Middle frontal gyrus (tissue), 1 donor: ENCODE results near the gene SNAI1.
"Not testable (repeated sequence)": the region's sequence is repeated elsewhere in the genome, so short reads cannot be mapped to it uniquely, and the experiment has no call there.

Experiments
- DNase-seq: peaks from one replicate; pipeline ENCODE4 v3.0.0-alpha.2; 2015; ENCODE audit warnings: low spot score; ENCODE audit errors: extremely low spot score

The SNAI1 gene

DNA sequence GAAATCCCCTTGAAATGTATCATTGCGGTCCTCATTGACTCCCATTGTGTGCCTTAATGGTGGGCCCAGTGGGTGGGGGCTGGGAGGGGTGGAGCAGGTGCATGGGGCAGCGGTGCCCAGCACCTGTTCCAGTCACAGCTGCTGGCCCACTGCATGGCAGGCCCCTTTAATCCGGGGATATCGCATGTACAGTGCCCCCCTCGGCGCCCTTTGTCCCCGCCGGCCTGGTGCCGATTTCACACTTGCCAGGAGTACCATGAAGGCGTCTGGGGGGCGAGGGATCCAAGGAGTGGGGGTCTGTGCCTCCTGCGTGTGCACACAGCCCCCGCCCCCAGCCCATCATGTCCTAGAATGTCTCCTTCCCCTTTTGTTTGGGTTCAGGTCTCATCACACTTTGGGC, 2.8 kb downstream of the SNAI1 start:
- no peak for DNase-seq

DNA sequence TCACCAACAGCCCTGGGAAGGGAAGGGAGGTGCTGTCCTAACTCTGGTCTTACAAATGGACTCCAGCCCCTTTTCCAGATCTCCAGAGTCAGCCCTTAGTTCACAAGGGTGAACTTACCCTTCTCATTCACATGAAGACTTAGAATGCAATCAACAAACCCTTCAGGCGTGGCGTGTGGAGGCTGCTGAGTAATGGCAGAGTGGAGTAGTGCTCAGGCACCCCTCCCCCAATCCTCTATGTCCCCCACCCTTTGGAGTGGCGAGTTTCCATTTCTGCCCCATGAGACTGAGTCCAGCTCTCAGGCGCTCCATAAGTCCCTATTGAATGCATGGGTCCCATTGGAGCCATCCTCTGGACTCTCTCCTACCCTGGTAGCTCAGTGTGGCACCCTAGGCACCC, 3.3 kb downstream of the SNAI1 start:
- no peak for DNase-seq

- DNase-seq, result no peak
Measured at GRCh38 chr20:49987015-49987867, 4.5 kb downstream of the SNAI1 start.

- no peak for DNase-seq
Measured at GRCh38 chr20:49987868-49988690, 5.3 kb downstream of the SNAI1 start.

GRCh38 chr20:49989234-49990065, 6.7 kb downstream of the SNAI1 start:
- DNase-seq, result no peak

DNA sequence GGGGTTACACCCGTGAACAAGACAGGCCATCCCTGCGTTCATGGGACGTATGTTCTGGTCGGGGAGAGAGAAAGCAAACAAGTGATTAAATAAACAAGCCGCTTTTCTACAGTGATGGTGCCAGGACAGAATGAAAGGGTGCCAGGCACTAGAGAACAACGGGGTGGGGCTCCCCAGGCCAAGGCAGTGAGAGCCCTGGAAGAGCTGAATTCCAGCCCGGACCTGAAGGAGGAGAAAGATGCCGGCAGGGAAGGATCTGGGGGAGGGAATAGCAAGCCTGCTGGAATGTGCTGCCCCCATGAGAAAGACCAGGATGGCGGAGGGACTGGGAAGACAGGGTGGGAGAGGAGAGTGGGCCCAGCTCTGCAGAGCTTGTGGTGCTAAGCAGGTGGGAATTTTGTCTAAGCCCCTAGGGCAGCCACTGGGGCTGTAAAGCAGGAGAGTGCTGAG, 7.5 kb downstream of the SNAI1 start:
- no peak for DNase-seq

DNA sequence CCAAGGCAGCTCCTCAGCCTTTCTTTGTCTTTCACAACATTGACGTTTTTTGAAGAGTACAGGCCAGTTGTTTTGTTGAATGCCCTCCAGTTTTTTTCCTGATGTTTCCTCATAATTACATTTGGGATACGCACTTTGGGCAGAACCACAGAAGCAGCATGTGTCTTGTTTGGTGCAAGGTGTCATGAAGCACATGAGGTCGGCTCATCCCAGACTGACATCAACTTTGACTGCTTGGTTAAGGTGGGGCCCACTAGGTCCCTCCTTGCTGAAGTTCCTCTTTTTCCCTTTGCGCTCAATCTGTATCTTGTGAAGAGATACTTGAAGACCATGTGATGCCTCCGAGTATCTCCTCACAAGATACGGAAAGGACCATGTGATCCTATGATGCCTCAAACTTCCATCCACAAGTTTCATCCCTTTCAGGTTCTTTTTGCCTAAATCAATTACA, 10.5 kb downstream of the SNAI1 start:
- DNase-seq, result no peak

GRCh38 chr20:49995586-49995985, 12.8 kb downstream of the SNAI1 start:
- no peak for DNase-seq

- DNase-seq, result not testable (repeated sequence)
Measured at GRCh38 chr20:49998478-49999188, 15.9 kb downstream of the SNAI1 start.

DNA sequence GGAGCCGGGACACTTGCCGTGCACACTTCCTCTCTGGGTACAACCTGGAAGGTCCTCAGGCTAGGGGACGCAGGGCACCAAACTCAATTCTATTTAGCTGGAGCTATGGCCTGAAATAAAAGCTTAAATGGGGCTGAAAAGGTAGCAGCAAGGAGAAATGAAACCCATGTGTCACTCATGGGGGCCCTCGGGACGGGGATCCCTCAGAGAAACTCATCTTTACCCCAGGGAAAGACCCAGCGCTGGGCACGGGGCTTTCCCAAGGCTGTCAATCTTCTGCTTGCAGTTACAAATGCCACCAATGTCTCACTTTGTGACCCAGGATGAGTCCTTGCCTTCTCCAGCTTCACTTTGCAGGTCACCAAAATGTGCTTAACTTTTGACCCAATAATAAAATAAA, 16.5 kb downstream of the SNAI1 start:
- DNase-seq, result no peak

GRCh38 chr20:50000548-50001222, 17.9 kb downstream of the SNAI1 start:
- not testable (repeated sequence) for DNase-seq

DNA sequence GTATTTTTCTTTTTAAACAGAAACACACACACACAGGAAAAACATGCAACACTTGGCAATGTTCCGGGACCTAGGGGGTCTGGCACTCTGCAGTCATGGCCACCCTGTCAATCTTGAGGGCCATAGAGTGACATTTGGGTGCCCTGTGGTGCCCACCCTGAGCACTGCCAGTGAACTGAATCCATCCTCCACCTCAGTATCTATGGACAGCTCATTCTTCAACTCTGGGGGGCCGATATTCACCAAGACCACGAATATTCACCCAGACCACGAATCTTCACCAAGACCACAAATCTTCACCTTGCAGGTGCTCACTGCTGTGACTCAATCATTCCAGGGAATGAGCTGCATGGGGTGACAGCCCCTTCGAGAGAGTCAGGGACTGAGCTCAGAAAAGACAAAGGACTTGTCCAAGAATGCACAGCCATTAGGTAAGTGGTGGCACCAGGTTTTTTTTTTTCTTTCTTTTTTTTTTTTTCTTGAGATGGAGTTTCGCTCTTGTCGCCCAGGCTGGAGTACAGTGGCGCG, 19.1 kb downstream of the SNAI1 start:
- no peak for DNase-seq

GRCh38 chr20:50003253-50003656, 20.5 kb downstream of the SNAI1 start:
- DNase-seq, result no peak

- no peak for DNase-seq
Measured at GRCh38 chr20:50004229-50004628, 21.4 kb downstream of the SNAI1 start.

GRCh38 chr20:50005471-50005981, 22.7 kb downstream of the SNAI1 start:
- DNase-seq, result no peak

- DNase-seq, result no peak
Measured at GRCh38 chr20:50007369-50007768, 24.6 kb downstream of the SNAI1 start.

GRCh38 chr20:50008007-50008406, 25.2 kb downstream of the SNAI1 start:
- no peak for DNase-seq

DNA sequence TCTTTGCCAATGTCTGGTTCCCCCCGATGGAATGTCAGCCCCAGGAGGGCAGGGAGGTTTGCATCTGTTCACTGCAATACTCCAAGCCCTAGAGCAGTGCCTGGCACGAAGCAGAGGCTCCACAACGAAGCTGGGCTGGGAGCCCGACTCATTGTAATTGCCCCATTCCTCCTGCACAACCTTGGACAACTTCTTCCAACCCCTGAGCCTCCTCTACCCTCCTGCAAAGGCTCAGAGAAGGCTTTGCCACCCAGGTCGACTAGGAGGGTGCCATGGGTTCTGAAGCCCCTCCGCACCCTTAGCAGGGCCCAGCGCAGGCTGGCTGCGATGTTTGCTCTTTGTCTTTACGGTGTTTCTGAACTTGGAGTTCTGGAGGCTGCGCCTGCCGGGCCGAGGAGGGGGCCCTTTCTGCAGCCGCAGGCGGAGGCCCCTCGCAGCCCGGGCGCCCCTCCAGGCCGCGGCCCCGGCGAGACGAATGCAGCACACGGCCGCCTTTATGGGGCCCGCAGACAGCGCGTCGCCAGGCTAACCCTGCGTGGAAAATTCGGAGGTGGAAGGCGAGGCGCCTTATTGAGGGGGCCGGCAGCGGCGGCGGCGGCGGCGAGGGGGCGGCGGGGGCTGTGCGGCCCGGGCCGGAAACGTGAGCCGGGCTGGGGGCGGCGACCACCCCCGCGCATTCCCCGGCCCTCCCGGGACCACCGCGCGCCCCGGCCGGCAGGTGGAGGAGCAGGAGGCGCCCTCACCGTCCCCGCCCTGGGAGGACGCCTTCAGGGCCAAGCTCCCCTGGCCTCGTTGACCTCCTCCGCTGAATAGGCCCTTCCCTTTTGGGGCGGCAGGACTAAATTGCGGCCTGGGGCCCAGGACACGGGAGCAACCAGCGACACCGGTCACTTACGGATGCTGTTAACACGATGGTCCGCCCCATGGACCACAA, 27.0 kb downstream of the SNAI1 start:
- no peak for DNase-seq

GRCh38 chr20:50011597-50011996, 28.8 kb downstream of the SNAI1 start:
- DNase-seq, result not testable (repeated sequence)
